HG03469 (cell line): Measurements from ENCODE around the gene TCAP.
"Not testable (repeated sequence)": the region's sequence is repeated elsewhere in the genome, so short reads cannot be mapped to it uniquely, and the experiment has no call there.

ENCODE experiments used
- ATAC-seq: cut with Tn5 transposase; IDR thresholded peaks from one replicate; pipeline ENCODE4 v1.9.1; 2021; ENCODE audit warnings: mild to moderate bottlenecking, moderate library complexity, moderate number of reproducible peaks; ENCODE audit not compliant: unreplicated experiment

The TCAP gene

DNA sequence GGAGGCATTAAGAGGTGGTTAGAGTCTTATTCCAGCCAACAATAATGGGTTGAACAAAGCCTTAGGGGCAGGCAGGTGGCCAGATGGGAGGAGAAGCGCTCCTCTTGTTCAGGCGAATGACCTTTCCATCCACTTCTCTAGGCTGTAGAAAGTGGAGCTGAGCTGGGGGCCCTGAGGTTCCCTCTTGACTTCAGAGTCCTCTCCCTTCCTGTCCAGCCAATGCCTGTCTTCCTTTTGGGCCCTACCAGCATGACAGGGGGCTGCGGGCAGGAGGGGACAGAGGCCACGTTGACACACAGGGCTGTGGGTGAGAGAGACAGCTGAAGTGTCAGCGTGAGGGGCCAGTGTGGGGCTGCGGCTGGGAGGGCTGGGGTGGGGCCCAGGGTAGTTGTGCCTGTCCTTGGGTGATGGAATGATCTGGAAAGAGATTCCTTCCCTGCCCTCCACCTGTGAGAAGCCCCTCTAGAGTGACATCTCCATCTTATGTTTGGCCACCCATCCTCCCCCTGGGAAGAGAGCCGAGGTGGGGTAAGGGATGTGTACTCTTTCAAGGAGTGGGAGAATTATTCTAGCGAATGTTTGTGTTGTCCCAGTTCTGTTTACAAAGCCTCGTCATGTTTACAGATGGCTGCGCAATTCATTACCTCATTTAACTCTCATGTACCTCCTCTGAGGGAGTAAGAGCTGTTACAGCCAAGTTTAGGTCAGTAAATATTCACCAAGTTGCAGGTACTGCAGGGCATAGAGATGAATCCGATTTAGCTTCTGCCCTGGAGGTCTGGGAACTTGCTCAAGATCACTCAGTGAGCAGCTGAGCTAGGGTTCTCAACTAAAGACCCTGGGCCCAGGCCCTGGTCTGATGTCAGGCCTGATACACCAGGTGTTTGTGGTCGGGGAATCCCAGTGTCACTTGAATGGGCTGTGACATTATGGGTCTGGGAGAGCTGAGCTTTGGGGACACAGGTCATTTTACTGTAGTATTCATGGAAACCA is 38.0 kb downstream of the TCAP start:
- no peak for ATAC-seq

DNA sequence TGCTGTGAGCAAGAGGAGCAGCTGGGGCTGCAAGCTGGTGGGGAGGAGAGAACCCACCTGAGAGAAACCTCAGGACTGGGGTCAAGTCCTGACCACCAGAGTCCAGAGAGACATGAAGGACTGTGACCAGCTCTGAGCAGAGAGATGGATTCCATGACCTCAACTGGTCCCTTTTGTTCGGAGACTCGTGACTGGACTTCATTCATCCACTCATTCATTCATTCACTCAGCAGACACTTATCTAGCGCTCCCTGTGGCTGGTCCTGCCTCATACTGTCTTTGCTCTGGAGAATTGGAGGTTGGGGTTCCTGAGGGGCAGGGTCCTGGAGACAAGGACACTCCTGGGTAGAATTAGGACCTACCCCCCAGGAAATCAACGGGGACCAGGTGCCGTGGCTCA is 38.8 kb downstream of the TCAP start:
- no peak for ATAC-seq

DNA sequence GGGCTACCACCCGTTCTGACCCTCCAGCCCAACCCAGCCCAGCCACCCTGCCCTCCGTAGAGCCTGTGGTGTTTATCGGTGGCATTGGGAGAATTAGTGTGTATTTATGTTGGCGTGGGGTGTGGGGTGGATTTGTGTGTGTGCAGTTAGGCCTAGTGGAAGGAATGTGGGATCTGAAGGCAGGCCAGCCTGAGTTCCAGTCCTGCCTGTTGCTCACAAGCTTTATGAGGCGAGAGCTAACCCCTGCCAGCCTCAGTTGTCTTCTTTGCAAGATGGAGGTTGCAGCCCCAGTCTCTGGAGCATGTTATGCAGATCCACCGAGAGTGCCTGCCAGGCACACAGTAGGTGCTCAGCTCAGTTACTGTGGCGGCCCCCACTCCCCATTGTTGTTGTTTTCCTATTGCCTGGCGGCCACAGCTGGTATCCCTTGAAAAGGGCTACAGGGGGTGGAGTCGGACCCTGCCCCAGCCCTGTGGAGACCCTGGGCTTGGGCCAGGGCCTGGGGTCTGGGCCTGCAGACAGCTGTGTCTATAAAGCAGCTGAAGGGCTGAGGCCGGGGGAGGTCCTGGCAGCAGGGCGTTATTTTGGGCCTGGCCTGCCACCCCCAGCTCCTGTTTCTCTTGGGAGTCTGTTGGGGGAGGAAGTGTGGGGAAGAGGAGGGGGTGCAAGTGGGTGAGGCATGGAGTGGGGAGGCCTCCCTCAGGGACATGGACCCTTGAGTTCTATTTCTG is 39.8 kb downstream of the TCAP start:
- no peak for ATAC-seq

DNA sequence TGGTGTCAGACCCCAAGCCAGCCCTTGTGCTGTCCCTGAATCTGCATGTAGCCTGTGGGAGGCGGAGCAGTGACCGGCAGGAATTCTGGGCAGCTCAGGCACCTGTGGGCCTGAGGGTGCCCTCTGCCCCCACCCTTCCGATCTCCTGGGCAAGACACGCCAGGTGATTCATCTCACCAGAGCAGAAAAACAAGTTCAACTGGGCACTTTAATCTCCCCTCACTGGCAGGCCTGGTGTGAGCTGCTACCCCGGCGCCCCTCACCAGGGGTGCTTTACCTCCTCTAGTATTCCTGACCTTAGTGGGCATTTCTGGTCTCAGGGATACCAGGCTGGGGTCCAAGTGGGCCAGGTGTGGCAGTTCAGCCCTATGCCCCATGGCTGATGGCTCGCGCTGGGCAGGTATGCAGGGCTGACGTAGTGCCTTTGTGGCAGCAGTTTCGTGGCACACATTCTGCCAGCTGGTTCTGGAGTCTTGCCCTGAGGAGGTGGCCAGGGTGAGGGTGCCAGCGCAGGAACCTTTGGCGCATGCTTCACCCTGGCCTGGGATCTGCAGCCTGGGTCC is 40.7 kb downstream of the TCAP start:
- no peak for ATAC-seq

DNA sequence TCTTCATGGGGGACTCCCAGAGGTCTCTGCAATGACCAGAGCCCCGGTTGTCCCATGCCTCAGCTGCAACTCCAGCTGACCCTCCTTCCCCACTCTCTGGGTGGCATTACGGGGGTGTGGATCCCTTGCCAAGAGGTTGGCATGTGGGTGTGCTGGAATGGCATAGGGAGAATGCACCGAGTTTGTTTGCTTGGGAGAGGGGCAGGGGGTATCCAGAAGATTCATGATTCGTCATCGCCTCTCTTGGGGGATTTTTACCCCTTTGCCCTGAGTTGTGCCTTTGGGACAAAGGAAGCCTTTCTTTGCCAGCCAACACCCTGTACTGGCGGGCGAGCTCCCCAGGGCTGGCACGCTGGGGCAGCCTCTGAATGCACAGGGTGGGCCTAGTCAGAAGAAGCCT is 41.2 kb downstream of the TCAP start:
- no peak for ATAC-seq

DNA sequence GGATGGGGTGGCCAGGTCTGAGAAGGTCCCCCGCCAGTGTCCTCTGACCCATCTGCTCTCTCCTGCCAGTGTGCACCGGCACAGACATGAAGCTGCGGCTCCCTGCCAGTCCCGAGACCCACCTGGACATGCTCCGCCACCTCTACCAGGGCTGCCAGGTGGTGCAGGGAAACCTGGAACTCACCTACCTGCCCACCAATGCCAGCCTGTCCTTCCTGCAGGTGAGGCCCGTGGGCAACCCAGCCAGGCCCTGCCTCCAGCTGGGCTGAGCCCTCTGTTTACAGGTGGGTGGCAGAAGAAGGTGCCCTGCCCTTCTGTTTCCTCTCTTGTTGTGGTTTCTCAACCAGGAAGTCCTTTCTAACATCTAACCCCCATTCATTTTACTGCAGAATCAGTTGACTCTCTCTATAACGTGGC is 41.8 kb downstream of the TCAP start:
- no peak for ATAC-seq

DNA sequence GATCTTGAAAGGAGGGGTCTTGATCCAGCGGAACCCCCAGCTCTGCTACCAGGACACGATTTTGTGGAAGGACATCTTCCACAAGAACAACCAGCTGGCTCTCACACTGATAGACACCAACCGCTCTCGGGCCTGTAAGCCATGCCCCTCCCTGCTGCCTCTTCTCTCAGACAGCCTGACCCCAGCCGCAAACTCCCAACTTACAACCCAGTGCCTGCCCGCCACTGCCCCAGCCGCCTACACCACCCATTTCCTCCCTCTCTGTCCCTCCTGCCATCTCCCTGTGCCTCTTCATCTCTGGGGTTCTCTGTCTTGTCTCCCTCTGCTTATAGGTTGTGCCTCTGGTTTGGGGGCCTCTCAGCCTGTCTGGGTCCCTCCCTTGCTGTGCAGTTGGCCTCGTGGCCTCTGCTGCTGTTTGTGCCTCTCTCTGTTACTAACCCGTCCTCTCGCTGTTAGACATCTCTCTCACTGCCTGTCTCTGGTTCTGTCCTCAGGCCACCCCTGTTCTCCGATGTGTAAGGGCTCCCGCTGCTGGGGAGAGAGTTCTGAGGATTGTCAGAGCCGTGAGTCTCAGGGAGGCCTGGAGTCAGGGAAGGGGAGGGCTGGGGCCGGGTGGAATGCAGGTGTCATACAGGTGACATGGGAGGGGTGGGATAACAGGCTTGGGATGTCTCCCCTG is 44.3 kb downstream of the TCAP start:
- no peak for ATAC-seq

DNA sequence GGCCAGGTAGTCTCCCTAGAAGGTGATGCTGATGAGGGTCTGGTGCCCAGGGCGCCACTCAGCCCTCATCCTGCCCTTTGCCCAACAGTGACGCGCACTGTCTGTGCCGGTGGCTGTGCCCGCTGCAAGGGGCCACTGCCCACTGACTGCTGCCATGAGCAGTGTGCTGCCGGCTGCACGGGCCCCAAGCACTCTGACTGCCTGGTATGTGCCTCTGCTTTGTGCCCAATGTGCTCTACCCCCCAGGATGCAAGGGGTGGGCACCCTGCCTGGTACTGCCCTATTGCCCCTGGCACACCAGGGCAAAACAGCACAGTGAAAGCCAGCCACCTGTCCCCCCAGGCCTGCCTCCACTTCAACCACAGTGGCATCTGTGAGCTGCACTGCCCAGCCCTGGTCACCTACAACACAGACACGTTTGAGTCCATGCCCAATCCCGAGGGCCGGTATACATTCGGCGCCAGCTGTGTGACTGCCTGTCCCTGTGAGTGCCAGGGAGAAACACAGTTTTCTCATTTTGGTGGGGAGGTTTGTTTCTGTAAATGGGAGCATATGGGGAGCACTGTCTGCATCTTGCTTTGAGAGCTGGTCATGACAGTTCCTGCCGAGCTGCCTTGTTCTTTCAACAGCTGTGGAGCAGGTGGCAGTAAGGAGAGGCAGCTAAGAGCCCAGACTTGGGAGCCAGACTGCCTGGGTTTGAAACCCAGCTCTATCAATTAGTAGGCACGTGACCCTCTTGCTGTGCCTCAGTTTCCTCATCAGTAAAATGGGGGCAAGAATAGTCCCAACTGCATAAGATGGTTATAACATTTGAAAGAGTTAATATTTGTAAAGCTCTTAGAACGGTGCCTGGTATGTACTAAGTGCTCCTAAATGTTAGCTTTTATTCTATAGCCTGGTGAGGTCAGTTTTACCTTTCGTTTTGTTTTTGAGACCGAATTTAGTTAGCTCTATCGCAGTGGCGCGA is 45.1 kb downstream of the TCAP start:
- ATAC-seq = no peak

DNA sequence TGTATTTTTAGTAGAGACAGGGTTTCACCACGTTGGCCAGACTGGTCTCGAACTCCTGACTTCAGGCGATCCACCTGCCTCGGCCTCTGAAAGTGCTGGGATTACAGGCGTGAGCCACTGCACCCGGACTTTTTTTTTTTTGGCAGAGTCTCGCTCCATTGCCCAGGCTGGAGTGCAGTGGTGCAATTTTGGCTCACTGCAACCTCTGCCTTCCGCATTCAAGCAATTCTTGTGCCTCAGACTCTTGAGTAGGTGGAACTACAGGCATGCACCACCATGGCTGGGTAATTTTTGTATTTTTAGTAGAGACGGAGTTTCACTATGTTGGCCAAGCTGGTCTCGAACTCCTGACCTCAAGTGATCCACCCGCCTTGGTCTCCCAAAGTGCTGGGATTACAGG is 45.9 kb downstream of the TCAP start:
- not testable (repeated sequence) for ATAC-seq

DNA sequence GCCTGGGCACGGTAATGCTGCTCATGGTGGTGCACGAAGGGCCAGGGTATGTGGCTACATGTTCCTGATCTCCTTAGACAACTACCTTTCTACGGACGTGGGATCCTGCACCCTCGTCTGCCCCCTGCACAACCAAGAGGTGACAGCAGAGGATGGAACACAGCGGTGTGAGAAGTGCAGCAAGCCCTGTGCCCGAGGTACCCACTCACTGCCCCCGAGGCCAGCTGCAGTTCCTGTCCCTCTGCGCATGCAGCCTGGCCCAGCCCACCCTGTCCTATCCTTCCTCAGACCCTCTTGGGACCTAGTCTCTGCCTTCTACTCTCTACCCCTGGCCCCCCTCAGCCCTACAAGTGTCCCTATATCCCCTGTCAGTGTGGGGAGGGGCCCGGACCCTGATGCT is 46.7 kb downstream of the TCAP start:
- ATAC-seq = no peak

DNA sequence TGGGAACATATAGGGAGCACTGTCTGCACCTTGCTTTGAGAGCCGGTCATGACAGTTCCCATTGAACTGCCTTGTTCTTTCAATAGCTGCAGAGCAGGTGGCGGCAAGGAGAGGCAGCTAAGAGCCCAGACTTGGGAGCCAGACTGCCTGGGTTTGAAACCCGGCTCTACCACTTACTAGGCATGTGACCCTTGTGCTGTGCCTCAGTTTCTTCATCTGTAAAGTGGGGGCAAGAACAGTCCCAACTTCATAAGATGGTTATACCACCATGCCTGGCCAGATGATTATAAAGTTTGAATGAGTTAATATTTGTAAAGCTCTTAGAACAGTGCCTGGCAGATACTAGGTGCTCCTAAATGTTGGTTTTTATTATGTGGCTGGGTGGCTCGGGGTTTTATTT is 49.1 kb downstream of the TCAP start:
- ATAC-seq = no peak

DNA sequence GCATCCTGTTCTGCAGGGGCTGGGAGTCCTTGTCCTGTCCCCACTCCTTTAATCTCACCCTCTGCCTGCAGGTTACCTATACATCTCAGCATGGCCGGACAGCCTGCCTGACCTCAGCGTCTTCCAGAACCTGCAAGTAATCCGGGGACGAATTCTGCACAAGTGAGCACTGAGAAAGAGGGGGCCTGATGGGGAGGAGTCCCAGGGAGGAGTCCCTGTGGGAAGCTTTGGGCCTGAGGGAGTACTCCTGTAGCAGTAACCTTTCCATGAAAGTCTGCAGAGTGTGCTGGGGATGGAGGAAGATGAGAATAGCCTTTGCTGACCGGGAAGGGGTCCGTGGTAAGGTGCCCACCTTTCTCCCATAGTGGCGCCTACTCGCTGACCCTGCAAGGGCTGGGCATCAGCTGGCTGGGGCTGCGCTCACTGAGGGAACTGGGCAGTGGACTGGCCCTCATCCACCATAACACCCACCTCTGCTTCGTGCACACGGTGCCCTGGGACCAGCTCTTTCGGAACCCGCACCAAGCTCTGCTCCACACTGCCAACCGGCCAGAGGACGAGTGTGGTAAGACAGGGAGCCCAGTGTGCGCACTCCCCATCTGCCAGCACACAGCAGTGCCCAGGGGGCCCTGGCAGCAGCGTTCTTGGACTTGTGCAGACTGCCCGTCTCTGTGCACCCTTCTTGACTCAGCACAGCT is 50.4 kb downstream of the TCAP start:
- no peak for ATAC-seq
